ENCODE measurements around the gene RBCK1.

- TF ChIP-seq CTCF (IDR thresholded peaks at IDR 0.05) (no peak), POLR2A (IDR thresholded peaks at IDR 0.05) (no peak)
These were observed 10.5 kb upstream of the RBCK1 start for GRCh38 chr20:397432-398237.
